HepG2 (cell line): Measurements from ENCODE around the gene GALNT9. TPM values are rescaled to one million over a fixed set of nuclear protein-coding genes. Genes with fewer than 3 reads are reported as not detected.

ENCODE experiments used
- ATAC-seq: fragments of 200-7000 bp; cut with Tn5 transposase; 3 replicates; pipeline ENCODE4 v1.9.1; 2020; ENCODE audit warnings: mild to moderate bottlenecking, moderate library complexity
- BruUV-seq: library from RNA; stranded (reverse); fragments of 400-500 nt; replicated peaks from 2 replicates; lab custom pipeline; 2021; lab: Mats Ljungman, UMichigan
- CTCF ChIA-PET: fragments of 300-600 bp; formaldehyde crosslinking; extraction: SDS; loops from one replicate; lab custom pipeline; 2021; ENCODE audit warnings: low total read pairs, inconsistent platforms, low intra/inter-chr PET ratio; lab: Yijun Ruan, JAX
- POLR2A ChIA-PET: fragments of 350-600 bp; sonication (Branson Sonifier 250); formaldehyde crosslinking; loops from one replicate; lab custom pipeline; 2020; ENCODE audit warnings: antibody characterized with exemption, inconsistent platforms; lab: Yijun Ruan, JAX
- DNase-seq: peaks from one replicate; pipeline ENCODE4 v3.0.0-alpha.2; 2015; ENCODE audit warnings: low spot score
- FAIRE-seq: peaks from 3 replicates; lab custom pipeline; 2011; peaks lifted over from hg19 to GRCh38; lab: Jason Lieb, UNC
- H2AFZ ChIP-seq: one replicate; pipeline ENCODE4 v1.6.1; 2011; ENCODE audit warnings: low read length, inconsistent platforms
- H3K27ac ChIP-seq: fragments of 300-600 bp; 3 replicates; pipeline ENCODE4 v1.8.0; 2011; ENCODE audit warnings: mixed run types, mild to moderate bottlenecking, mixed read lengths, low read length, inconsistent platforms; ENCODE audit not compliant: insufficient read depth; ENCODE audit errors: extremely low read length
- H3K27me3 ChIP-seq, 2 experiments: fragments of 200-600 bp in 1 of 2; 2 replicates in 1 of 2; 3 replicates in 1 of 2; pipeline versions ENCODE4 v1.6.0 to v1.8.0; 2011; ENCODE audit warnings: low read length in 2 of 2, mild to moderate bottlenecking in 2 of 2, moderate library complexity in 2 of 2, inconsistent platforms in 1 of 2; ENCODE audit not compliant: insufficient read depth in 2 of 2, control insufficient read depth in 1 of 2
- H3K36me3 ChIP-seq, 2 experiments: fragments of 200-600 bp in 1 of 2; replicated peaks in 1 of 2; 2 replicates in 1 of 2; 3 replicates in 1 of 2; pipeline versions ENCODE4 v1.5.1 to v1.8.0; 2011; ENCODE audit warnings: low read length in 2 of 2, inconsistent platforms in 1 of 2; ENCODE audit not compliant: insufficient read depth in 2 of 2, control insufficient read depth in 1 of 2
- H3K4me1 ChIP-seq: 2 replicates; pipeline ENCODE4 v1.5.1; 2012; ENCODE audit warnings: low read length, inconsistent platforms; ENCODE audit not compliant: insufficient read depth
- H3K4me2 ChIP-seq: 2 replicates; pipeline ENCODE4 v1.6.0; 2011; ENCODE audit warnings: low read depth, low read length, inconsistent platforms
- H3K4me3 ChIP-seq, 3 experiments: fragments of 200-600 bp in 1 of 3; sonication (generic), shearing (Covaris generic) in 1 of 3; replicated peaks in 1 of 3; 2 replicates each; pipeline ENCODE4 v1.5.1; 2011 to 2016; ENCODE audit warnings: low read length in 3 of 3, inconsistent platforms in 2 of 3, low read depth in 2 of 3, mild to moderate bottlenecking in 2 of 3, control low read depth in 1 of 3, mixed read lengths in 1 of 3; ENCODE audit not compliant: insufficient read depth in 1 of 3
- H3K79me2 ChIP-seq: one replicate; pipeline ENCODE4 v1.6.1; 2011; ENCODE audit warnings: low read length, inconsistent platforms; ENCODE audit not compliant: insufficient read depth
- H3K9ac ChIP-seq: 2 replicates; pipeline ENCODE4 v1.6.0; 2011; ENCODE audit warnings: mild to moderate bottlenecking, low read depth, low read length, inconsistent platforms; ENCODE audit not compliant: insufficient read depth
- H3K9me3 ChIP-seq: 2 replicates; pipeline ENCODE4 v1.5.1; 2012; ENCODE audit warnings: mild to moderate bottlenecking, low read length
- H4K20me1 ChIP-seq: 2 replicates; pipeline ENCODE4 v1.6.0; 2011; ENCODE audit warnings: inconsistent platforms, mild to moderate bottlenecking, low read length, moderate library complexity; ENCODE audit not compliant: insufficient read depth
- CAMTA2 ChIP-seq: sonication (generic); formaldehyde crosslinking; IDR thresholded peaks from 2 replicates; pipeline ENCODE4 v1.4.0; 2020; ENCODE audit warnings: mild to moderate bottlenecking, missing genetic modification reagents, borderline replicate concordance
- GTF2F1 ChIP-seq: fragments of 150-350 bp; IDR thresholded peaks from 2 replicates; pipeline ENCODE4 v1.6.1; 2014; ENCODE audit warnings: low read length
- KMT2A ChIP-seq: sonication (generic); formaldehyde crosslinking; IDR thresholded peaks from 2 replicates; pipeline ENCODE4 v1.4.0; 2020; ENCODE audit warnings: missing genetic modification reagents
- RFX5 ChIP-seq: IDR thresholded peaks from 2 replicates; pipeline ENCODE4 v1.6.1; 2011; ENCODE audit warnings: low read depth, low read length, improper control_type of control experiment
- RNF219 ChIP-seq: sonication (generic); formaldehyde crosslinking; IDR thresholded peaks from 2 replicates; pipeline ENCODE4 v1.5.0; 2020; ENCODE audit warnings: mild to moderate bottlenecking, missing genetic modification reagents
- SP2 ChIP-seq: sonication (generic); formaldehyde crosslinking; IDR thresholded peaks from 2 replicates; pipeline ENCODE4 v1.5.1; 2020; ENCODE audit warnings: mild to moderate bottlenecking, missing genetic modification reagents
- TEAD3 ChIP-seq: optimal IDR thresholded peaks from 2 replicates; pipeline ENCODE3; 2016; ENCODE audit warnings: borderline replicate concordance
- TMF1 ChIP-seq: sonication (generic); formaldehyde crosslinking; IDR thresholded peaks from 2 replicates; pipeline ENCODE4 v1.8.1; 2022; ENCODE audit warnings: low read depth, missing genetic modification reagents
- ZNF367 ChIP-seq: sonication (generic); formaldehyde crosslinking; IDR thresholded peaks from 2 replicates; pipeline ENCODE4 v1.4.0; 2020; ENCODE audit warnings: missing genetic modification reagents, borderline replicate concordance
- ZNF597 ChIP-seq: sonication (generic); formaldehyde crosslinking; IDR thresholded peaks from 2 replicates; pipeline ENCODE4 v1.5.0; 2020; ENCODE audit warnings: missing genetic modification reagents
- ZNF737 ChIP-seq: sonication (generic); formaldehyde crosslinking; IDR thresholded peaks from 2 replicates; pipeline ENCODE4 v1.5.0; 2020; ENCODE audit warnings: missing genetic modification reagents, mild to moderate bottlenecking, borderline replicate concordance
- WGBS: methylation state at CpG from one replicate; pipeline ENCODE4 v1.1.6; 2017; ENCODE audit warnings: low lambda C conversion rate; 5-methylcytosine and 5-hydroxymethylcytosine counted together
- in situ Hi-C: cut with HindIII; loops from 2 replicates; pipeline ENCODE4 v1.10.0; 2017; ENCODE audit warnings: low pct_unique_long_range_greater_than_20kb; ENCODE audit not compliant: extremely low pct_ligation_motif_present
- intact Hi-C: fragments of 100-400 bp; cut with micrococcal nuclease; formaldehyde crosslinking; loops from one replicate; pipeline ENCODE4 v1.10.0; 2022; ENCODE audit not compliant: unreplicated experiment
- polyA plus RNA-seq, 8 experiments: library from polyadenylated mRNA; depleted of rRNA in 3 of 8; stranded (reverse) in 7 of 8; unstranded in 1 of 8; fragments of >200 nt; fragmentation: Illumina TruSeq in 4 of 8; extraction: Trizol in 4 of 8; gene quantifications; 2 replicates each; pipeline versions ENCODE4 v1.2.1 to v1.2.3, GENCODE V29; 2011 to 2016; ENCODE audit warnings: low read depth in 4 of 8, missing spikeins in 1 of 8, mixed read lengths in 1 of 8; ENCODE audit not compliant: insufficient read depth in 1 of 8
- total RNA-seq, 5 experiments: library from RNA; depleted of rRNA; stranded (reverse); fragments of >200 nt; fragmentation: Illumina TruSeq; extraction: Trizol; gene quantifications; 2 replicates each; pipeline ENCODE4 v1.2.3, GENCODE V29; 2016; ENCODE audit warnings: low read depth in 1 of 5

The GALNT9 gene
- total and polyA plus RNA-seq, 2 of the 13 experiments (the other 11 are each of a cell fraction or from before 2014, with no cell fraction given), result 0.04 TPM; not detected in 1

GRCh38 chr12:132285991-132286681 lies 43.3 kb downstream of the GALNT9 start:
- ChIA-PET POLR2A (no interaction called here), CTCF (no interaction called here)
- H3K9me3 ChIP-seq, result no peaks in the 10 kb centered on the region
- H3K4me1 ChIP-seq, result peaks cover 19% of the 10 kb centered on the region
- no peaks in the 10 kb centered on the region for H3K79me2 ChIP-seq
- in situ Hi-C loops (no loop called here), intact Hi-C loops (no loop called here)
- H3K9ac ChIP-seq, result no peak overlapping the region
- no peak overlapping the region for H3K4me2 ChIP-seq
- H2AFZ ChIP-seq, result no peak overlapping the region
- peaks cover 7 to 79% of the 10 kb centered on the region in 2 experiments for H3K27me3 ChIP-seq
- no peak overlapping the region for H3K27ac ChIP-seq
- peak; percentile 24; the same call in 2 of the 3 replicates for ATAC-seq
- FAIRE-seq, result no peak
- TF ChIP-seq TEAD3 (CRISPR knock-in tag) (peak; percentile 13), KMT2A (CRISPR knock-in tag) (no peak)
- H3K36me3 ChIP-seq, result no peaks in the 10 kb centered on the region
- BruUV-seq, result no TSS peak
- no peak overlapping the region for H3K4me3 ChIP-seq
- H4K20me1 ChIP-seq, result peaks cover 3% of the 10 kb centered on the region; the same call in 1 of the 2 replicates
- DNase-seq, result peak; percentile 35
- 15% methylated on average over 11 of the region's 51 CpGs for WGBS

GRCh38 chr12:132284827-132285741 lies 44.3 kb downstream of the GALNT9 start:
- H3K36me3 ChIP-seq, result no peaks in the 10 kb centered on the region
- H3K27ac ChIP-seq, result no peak overlapping the region
- peaks cover 19% of the 10 kb centered on the region for H3K4me1 ChIP-seq
- in situ Hi-C loops (no loop called here), intact Hi-C loops (no loop called here)
- H3K27me3 ChIP-seq, result peaks cover 9 to 88% of the 10 kb centered on the region in 2 experiments
- DNase-seq, result no peak
- POLR2A ChIA-PET, result no interaction called here
- H3K4me3 ChIP-seq, result no peak overlapping the region
- peaks cover 3% of the 10 kb centered on the region; the same call in 1 of the 2 replicates for H4K20me1 ChIP-seq
- no peaks in the 10 kb centered on the region for H3K79me2 ChIP-seq
- no peak overlapping the region for H2AFZ ChIP-seq
- no peaks in the 10 kb centered on the region for H3K9me3 ChIP-seq
- TF ChIP-seq RFX5 (no peak), GTF2F1 (no peak), TMF1 (CRISPR knock-in tag) (no peak), ZNF597 (CRISPR knock-in tag) (no peak), SP2 (CRISPR knock-in tag) (no peak), CAMTA2 (CRISPR knock-in tag) (no peak), ZNF367 (CRISPR knock-in tag) (no peak), RNF219 (CRISPR knock-in tag) (no peak), ZNF737 (CRISPR knock-in tag) (no peak)
- TF ChIP-seq, all 625 proteins: peak for 0
- no peak for FAIRE-seq
- CTCF ChIA-PET, result no interaction called here
- no peak overlapping the region for H3K9ac ChIP-seq
- WGBS, result 59% methylated on average over 5 of the region's 38 CpGs
- H3K4me2 ChIP-seq, result no peak overlapping the region
- no TSS peak for BruUV-seq
- ATAC-seq, result no peak
